ENCODE data around the gene GALNT4.

GALNT4 gene

GRCh38 chr12:89497005-89497404 lies 27.6 kb downstream of the GALNT4 start:
- Histone ChIP-seq H2BK15ac (ENCODE audit: low read length) (no peak overlapping the region), H3K79me1 (ENCODE audit: low read depth, low read length) (no peaks in the 10 kb centered on the region), H3K18ac (ENCODE audit: low read length) (no peak overlapping the region), H2AFZ (ENCODE audit: low read length) (no peak overlapping the region), H3K4me1 (ENCODE audit: control insufficient read depth in 2 of 2, insufficient read depth in 1 of 2, low read depth in 1 of 2, low read length in 2 of 2) (no peaks in the 10 kb centered on the region), H3K23ac (ENCODE audit: low read depth, low read length, poor library complexity) (no peak overlapping the region), H3K9me3 (replicated peaks in 1 of 2; ENCODE audit: control insufficient read depth in 2 of 2, insufficient read depth in 1 of 2, low read depth in 1 of 2, low read length in 2 of 2) (no peaks in the 10 kb centered on the region), H2BK12ac (ENCODE audit: low read length) (no peak overlapping the region), H2BK5ac (ENCODE audit: low read length) (no peak overlapping the region), H3K4me3 (ENCODE audit: low read length in 2 of 2) (no peak overlapping the region), H2AK5ac (ENCODE audit: low read depth, low read length) (no peak overlapping the region), H3K27me3 (ENCODE audit: control insufficient read depth in 3 of 3, insufficient read depth in 3 of 3, low read depth in 1 of 3, low read length in 3 of 3) (no peaks in the 10 kb centered on the region), H3K27ac (replicated peaks; ENCODE audit: low read length) (no peak overlapping the region), H2BK120ac (ENCODE audit: low read depth, low read length) (no peak overlapping the region), H3K4ac (ENCODE audit: low read length) (no peak overlapping the region), H4K8ac (ENCODE audit: low read depth, low read length) (no peak overlapping the region), H3K14ac (ENCODE audit: low read length) (no peak overlapping the region), H3K9ac (ENCODE audit: low read depth, low read length, poor library complexity) (no peak overlapping the region), H4K91ac (ENCODE audit: low read depth, low read length, poor library complexity) (no peak overlapping the region), H3K36me3 (replicated peaks in 1 of 2; ENCODE audit: control insufficient read depth in 2 of 2, insufficient read depth in 2 of 2, low read length in 2 of 2) (no peaks in the 10 kb centered on the region), H3K4me2 (ENCODE audit: insufficient read depth, low read length, poor library complexity, severe bottlenecking) (no peak overlapping the region)
- DNase-seq (ENCODE audit: low spot score), result no peak
- WGBS, 2 donors (ENCODE audit: extremely low coverage in 2 of 2, insufficient read length in 2 of 2, insufficient replicate concordance in 1 of 2), result no CpG with 5 or more reads among the region's 4 CpGs

- Histone ChIP-seq H3K4me3 (ENCODE audit: low read length in 2 of 2) (no peak overlapping the region), H3K4me1 (ENCODE audit: control insufficient read depth in 2 of 2, insufficient read depth in 1 of 2, low read depth in 1 of 2, low read length in 2 of 2) (no peaks in the 10 kb centered on the region), H2BK15ac (ENCODE audit: low read length) (no peak overlapping the region), H3K27me3 (ENCODE audit: control insufficient read depth in 3 of 3, insufficient read depth in 3 of 3, low read depth in 1 of 3, low read length in 3 of 3) (no peaks in the 10 kb centered on the region), H3K23ac (ENCODE audit: low read depth, low read length, poor library complexity) (no peak overlapping the region), H2AFZ (ENCODE audit: low read length) (no peak overlapping the region), H3K9ac (ENCODE audit: low read depth, low read length, poor library complexity) (no peak overlapping the region), H3K4ac (ENCODE audit: low read length) (no peak overlapping the region), H2BK5ac (ENCODE audit: low read length) (no peak overlapping the region), H2BK12ac (ENCODE audit: low read length) (no peak overlapping the region), H4K91ac (ENCODE audit: low read depth, low read length, poor library complexity) (no peak overlapping the region), H3K4me2 (ENCODE audit: insufficient read depth, low read length, poor library complexity, severe bottlenecking) (no peak overlapping the region), H3K9me3 (replicated peaks in 1 of 2; ENCODE audit: control insufficient read depth in 2 of 2, insufficient read depth in 1 of 2, low read depth in 1 of 2, low read length in 2 of 2) (no peaks in the 10 kb centered on the region), H3K79me1 (ENCODE audit: low read depth, low read length) (no peaks in the 10 kb centered on the region), H3K14ac (ENCODE audit: low read length) (no peak overlapping the region), H2AK5ac (ENCODE audit: low read depth, low read length) (no peak overlapping the region), H2BK120ac (ENCODE audit: low read depth, low read length) (no peak overlapping the region), H4K8ac (ENCODE audit: low read depth, low read length) (no peak overlapping the region), H3K18ac (ENCODE audit: low read length) (no peak overlapping the region), H3K27ac (replicated peaks; ENCODE audit: low read length) (no peak overlapping the region), H3K36me3 (replicated peaks in 1 of 2; ENCODE audit: control insufficient read depth in 2 of 2, insufficient read depth in 2 of 2, low read length in 2 of 2) (peaks cover 0 to 8% of the 10 kb centered on the region in 2 donors)
- WGBS, 2 donors (ENCODE audit: extremely low coverage in 2 of 2, insufficient read length in 2 of 2, insufficient replicate concordance in 1 of 2), result no CpG with 5 or more reads among the region's 9 CpGs
- DNase-seq (ENCODE audit: low spot score), result no peak
Measured at GRCh38 chr12:89494411-89495231, 30.0 kb downstream of the GALNT4 start.

GRCh38 chr12:89493670-89494302 lies 30.8 kb downstream of the GALNT4 start:
- Histone ChIP-seq H4K91ac (ENCODE audit: low read depth, low read length, poor library complexity) (no peak overlapping the region), H3K4ac (ENCODE audit: low read length) (no peak overlapping the region), H2BK15ac (ENCODE audit: low read length) (no peak overlapping the region), H3K18ac (ENCODE audit: low read length) (no peak overlapping the region), H2AFZ (ENCODE audit: low read length) (no peak overlapping the region), H3K27me3 (ENCODE audit: control insufficient read depth in 3 of 3, insufficient read depth in 3 of 3, low read depth in 1 of 3, low read length in 3 of 3) (no peaks in the 10 kb centered on the region), H3K23ac (ENCODE audit: low read depth, low read length, poor library complexity) (no peak overlapping the region), H3K36me3 (replicated peaks in 1 of 2; ENCODE audit: control insufficient read depth in 2 of 2, insufficient read depth in 2 of 2, low read length in 2 of 2) (peaks cover 1 to 16% of the 10 kb centered on the region in 2 donors), H3K4me2 (ENCODE audit: insufficient read depth, low read length, poor library complexity, severe bottlenecking) (no peak overlapping the region), H3K14ac (ENCODE audit: low read length) (no peak overlapping the region), H2BK120ac (ENCODE audit: low read depth, low read length) (no peak overlapping the region), H3K4me3 (ENCODE audit: low read length in 2 of 2) (no peak overlapping the region), H3K9me3 (replicated peaks in 1 of 2; ENCODE audit: control insufficient read depth in 2 of 2, insufficient read depth in 1 of 2, low read depth in 1 of 2, low read length in 2 of 2) (no peaks in the 10 kb centered on the region), H2AK5ac (ENCODE audit: low read depth, low read length) (no peak overlapping the region), H3K4me1 (ENCODE audit: control insufficient read depth in 2 of 2, insufficient read depth in 1 of 2, low read depth in 1 of 2, low read length in 2 of 2) (no peaks in the 10 kb centered on the region), H2BK5ac (ENCODE audit: low read length) (no peak overlapping the region), H3K9ac (ENCODE audit: low read depth, low read length, poor library complexity) (no peak overlapping the region), H3K79me1 (ENCODE audit: low read depth, low read length) (no peaks in the 10 kb centered on the region), H4K8ac (ENCODE audit: low read depth, low read length) (no peak overlapping the region), H3K27ac (replicated peaks; ENCODE audit: low read length) (no peak overlapping the region), H2BK12ac (ENCODE audit: low read length) (no peak overlapping the region)
- no peak for DNase-seq (ENCODE audit: low spot score)
- no CpG with 5 or more reads among the region's 5 CpGs for WGBS, 2 donors (ENCODE audit: extremely low coverage in 2 of 2, insufficient read length in 2 of 2, insufficient replicate concordance in 1 of 2)

- Histone ChIP-seq H2AFZ (ENCODE audit: low read length) (no peak overlapping the region), H3K79me1 (ENCODE audit: low read depth, low read length) (no peaks in the 10 kb centered on the region), H3K4me3 (ENCODE audit: low read length in 2 of 2) (no peak overlapping the region), H4K91ac (ENCODE audit: low read depth, low read length, poor library complexity) (no peak overlapping the region), H2AK5ac (ENCODE audit: low read depth, low read length) (no peak overlapping the region), H3K27ac (replicated peaks; ENCODE audit: low read length) (no peak overlapping the region), H3K9me3 (replicated peaks in 1 of 2; ENCODE audit: control insufficient read depth in 2 of 2, insufficient read depth in 1 of 2, low read depth in 1 of 2, low read length in 2 of 2) (no peaks in the 10 kb centered on the region), H3K4ac (ENCODE audit: low read length) (no peak overlapping the region), H2BK5ac (ENCODE audit: low read length) (no peak overlapping the region), H2BK15ac (ENCODE audit: low read length) (no peak overlapping the region), H3K27me3 (ENCODE audit: control insufficient read depth in 3 of 3, insufficient read depth in 3 of 3, low read depth in 1 of 3, low read length in 3 of 3) (no peaks in the 10 kb centered on the region), H2BK120ac (ENCODE audit: low read depth, low read length) (no peak overlapping the region), H3K4me2 (ENCODE audit: insufficient read depth, low read length, poor library complexity, severe bottlenecking) (no peak overlapping the region), H3K9ac (ENCODE audit: low read depth, low read length, poor library complexity) (no peak overlapping the region), H4K8ac (ENCODE audit: low read depth, low read length) (no peak overlapping the region), H3K23ac (ENCODE audit: low read depth, low read length, poor library complexity) (no peak overlapping the region), H2BK12ac (ENCODE audit: low read length) (no peak overlapping the region), H3K18ac (ENCODE audit: low read length) (no peak overlapping the region), H3K14ac (ENCODE audit: low read length) (no peak overlapping the region), H3K36me3 (replicated peaks in 1 of 2; ENCODE audit: control insufficient read depth in 2 of 2, insufficient read depth in 2 of 2, low read length in 2 of 2) (peaks cover 1 to 17% of the 10 kb centered on the region in 2 donors), H3K4me1 (ENCODE audit: control insufficient read depth in 2 of 2, insufficient read depth in 1 of 2, low read depth in 1 of 2, low read length in 2 of 2) (no peaks in the 10 kb centered on the region)
- WGBS, 2 donors (ENCODE audit: extremely low coverage in 2 of 2, insufficient read length in 2 of 2, insufficient replicate concordance in 1 of 2), result no CpG with 5 or more reads among the region's 5 CpGs
- DNase-seq (ENCODE audit: low spot score), result no peak
Measured at GRCh38 chr12:89492883-89493282, 31.7 kb downstream of the GALNT4 start.

Measured in neuronal stem cell (in vitro differentiated cells).